K562 (cell line): ENCODE data around the gene USP6.

Experiments used
- ELF4 ChIP-seq: fragments of 450-650 bp; formaldehyde crosslinking; IDR thresholded peaks from 2 replicates; pipeline ENCODE4 v1.4.0; 2022; ENCODE audit warnings: missing genetic modification characterization
- HDAC6 ChIP-seq: IDR thresholded peaks from 2 replicates; pipeline ENCODE4 v1.6.1; 2012; ENCODE audit warnings: low read depth, mild to moderate bottlenecking, control low read depth, inconsistent platforms, low read length, moderate library complexity
- SMC3 ChIP-seq: conservative IDR thresholded peaks from 2 replicates; pipeline ENCODE4 v1.6.1; 2011; ENCODE audit warnings: low read depth, low read length, improper control_type of control experiment; ENCODE audit not compliant: insufficient read depth
- ZNF695 ChIP-seq: fragments of 450-650 bp; formaldehyde crosslinking; IDR thresholded peaks from 2 replicates; pipeline ENCODE4 v1.4.0; 2020; ENCODE audit warnings: mild to moderate bottlenecking, moderate library complexity
- TF ChIP-seq, protein P1 (sequence below): fragments of 200-800 bp; sonication (Bioruptor generic); IDR thresholded peaks from 2 replicates; pipeline ENCODE4 v1.6.1; 2016; ENCODE audit warnings: missing genetic modification characterization, missing compliant biosample characterization
- TF ChIP-seq, protein P2 (sequence below): sonication (generic); formaldehyde crosslinking; IDR thresholded peaks from 2 replicates; pipeline ENCODE4 v1.9.0; 2022; ENCODE audit warnings: mild to moderate bottlenecking, missing genetic modification reagents

DNA sequence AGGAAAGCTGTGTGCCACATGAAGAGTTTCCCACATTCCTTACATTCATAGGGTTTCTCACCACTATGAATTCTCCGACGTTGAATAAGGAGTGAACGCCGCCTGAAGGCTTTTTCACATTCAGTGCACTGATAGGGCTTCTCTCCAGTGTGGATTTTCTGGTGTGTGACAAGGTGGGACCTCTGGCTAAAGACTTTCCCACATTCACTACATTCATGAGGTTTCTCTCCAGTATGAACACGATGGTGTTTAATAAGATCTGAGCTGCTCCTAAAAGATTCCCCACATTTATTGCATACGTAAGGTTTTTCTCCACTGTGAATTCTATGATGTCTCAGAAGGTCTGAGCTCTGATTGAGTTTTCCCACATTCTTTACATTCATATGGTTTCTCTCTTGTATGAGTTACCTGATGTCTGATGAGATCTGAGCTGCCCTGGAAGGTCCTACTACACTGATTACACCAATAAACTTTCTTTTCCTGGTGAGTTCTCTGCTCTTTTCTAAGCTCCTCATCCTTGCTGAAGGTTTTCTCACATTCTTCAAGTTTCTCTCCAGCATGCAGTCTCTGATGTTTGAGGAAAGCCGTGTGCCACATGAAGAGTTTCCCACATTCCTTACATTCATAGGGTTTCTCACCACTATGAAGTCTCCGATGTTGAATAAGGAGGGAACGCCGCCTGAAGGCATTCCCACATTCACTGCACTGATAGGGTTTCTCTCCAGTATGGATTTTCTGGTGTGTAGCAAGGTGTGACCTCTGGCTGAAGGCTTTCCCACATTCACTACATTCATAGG lies 65.9 kb downstream of the USP6 start:
- TF ChIP-seq, protein P1, sequence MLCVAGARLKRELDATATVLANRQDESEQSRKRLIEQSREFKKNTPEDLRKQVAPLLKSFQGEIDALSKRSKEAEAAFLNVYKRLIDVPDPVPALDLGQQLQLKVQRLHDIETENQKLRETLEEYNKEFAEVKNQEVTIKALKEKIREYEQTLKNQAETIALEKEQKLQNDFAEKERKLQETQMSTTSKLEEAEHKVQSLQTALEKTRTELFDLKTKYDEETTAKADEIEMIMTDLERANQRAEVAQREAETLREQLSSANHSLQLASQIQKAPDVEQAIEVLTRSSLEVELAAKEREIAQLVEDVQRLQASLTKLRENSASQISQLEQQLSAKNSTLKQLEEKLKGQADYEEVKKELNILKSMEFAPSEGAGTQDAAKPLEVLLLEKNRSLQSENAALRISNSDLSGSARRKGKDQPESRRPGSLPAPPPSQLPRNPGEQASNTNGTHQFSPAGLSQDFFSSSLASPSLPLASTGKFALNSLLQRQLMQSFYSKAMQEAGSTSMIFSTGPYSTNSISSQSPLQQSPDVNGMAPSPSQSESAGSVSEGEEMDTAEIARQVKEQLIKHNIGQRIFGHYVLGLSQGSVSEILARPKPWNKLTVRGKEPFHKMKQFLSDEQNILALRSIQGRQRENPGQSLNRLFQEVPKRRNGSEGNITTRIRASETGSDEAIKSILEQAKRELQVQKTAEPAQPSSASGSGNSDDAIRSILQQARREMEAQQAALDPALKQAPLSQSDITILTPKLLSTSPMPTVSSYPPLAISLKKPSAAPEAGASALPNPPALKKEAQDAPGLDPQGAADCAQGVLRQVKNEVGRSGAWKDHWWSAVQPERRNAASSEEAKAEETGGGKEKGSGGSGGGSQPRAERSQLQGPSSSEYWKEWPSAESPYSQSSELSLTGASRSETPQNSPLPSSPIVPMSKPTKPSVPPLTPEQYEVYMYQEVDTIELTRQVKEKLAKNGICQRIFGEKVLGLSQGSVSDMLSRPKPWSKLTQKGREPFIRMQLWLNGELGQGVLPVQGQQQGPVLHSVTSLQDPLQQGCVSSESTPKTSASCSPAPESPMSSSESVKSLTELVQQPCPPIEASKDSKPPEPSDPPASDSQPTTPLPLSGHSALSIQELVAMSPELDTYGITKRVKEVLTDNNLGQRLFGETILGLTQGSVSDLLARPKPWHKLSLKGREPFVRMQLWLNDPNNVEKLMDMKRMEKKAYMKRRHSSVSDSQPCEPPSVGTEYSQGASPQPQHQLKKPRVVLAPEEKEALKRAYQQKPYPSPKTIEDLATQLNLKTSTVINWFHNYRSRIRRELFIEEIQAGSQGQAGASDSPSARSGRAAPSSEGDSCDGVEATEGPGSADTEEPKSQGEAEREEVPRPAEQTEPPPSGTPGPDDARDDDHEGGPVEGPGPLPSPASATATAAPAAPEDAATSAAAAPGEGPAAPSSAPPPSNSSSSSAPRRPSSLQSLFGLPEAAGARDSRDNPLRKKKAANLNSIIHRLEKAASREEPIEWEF (CRISPR knock-in tag): no peak
- no peak for TF ChIP-seq ELF4 (CRISPR knock-in tag)
- TF ChIP-seq, protein P2, sequence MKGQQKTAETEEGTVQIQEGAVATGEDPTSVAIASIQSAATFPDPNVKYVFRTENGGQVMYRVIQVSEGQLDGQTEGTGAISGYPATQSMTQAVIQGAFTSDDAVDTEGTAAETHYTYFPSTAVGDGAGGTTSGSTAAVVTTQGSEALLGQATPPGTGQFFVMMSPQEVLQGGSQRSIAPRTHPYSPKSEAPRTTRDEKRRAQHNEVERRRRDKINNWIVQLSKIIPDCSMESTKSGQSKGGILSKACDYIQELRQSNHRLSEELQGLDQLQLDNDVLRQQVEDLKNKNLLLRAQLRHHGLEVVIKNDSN (CRISPR knock-in tag): no peak
- TF ChIP-seq HDAC6: no peak
- TF ChIP-seq SMC3: no peak
- no peak for TF ChIP-seq ZNF695 (CRISPR knock-in tag)
